Heart right ventricle (tissue), 16 donors: ENCODE measurements around the gene UHRF1. TPM values are rescaled to one million over a fixed set of nuclear protein-coding genes. Genes with fewer than 3 reads are reported as not detected.
"Not testable (repeated sequence)": the region's sequence is repeated elsewhere in the genome, so short reads cannot be mapped to it uniquely, and the experiment has no call there.

ENCODE experiments used
- ATAC-seq, 8 donors: fragments of 200-7000 bp; cut with Tn5 transposase; one replicate each; pipeline ENCODE4 v1.9.1; 2020; ENCODE audit warnings: mild to moderate bottlenecking in 8 of 8, moderate library complexity in 8 of 8, moderate number of reproducible peaks in 1 of 8
- DNase-seq, 2 donors: peaks; one replicate each; pipeline ENCODE4 v3.0.0-alpha.2; 2020
- H3K27ac ChIP-seq, 10 donors: fragments of 200-600 bp; sonication (generic) in 2 of 10; one replicate each; pipeline versions ENCODE4 v1.5.0 to v1.8.0; 2020 to 2022; ENCODE audit warnings: mild to moderate bottlenecking in 3 of 10
- H3K27me3 ChIP-seq, 7 donors: fragments of 200-600 bp; one replicate each; pipeline ENCODE4 v1.8.0; 2021 to 2022; ENCODE audit warnings: mild to moderate bottlenecking in 2 of 7
- H3K36me3 ChIP-seq, 9 donors: fragments of 200-600 bp; sonication (generic) in 1 of 9; one replicate each; pipeline versions ENCODE4 v1.5.0 to v1.8.0; 2020 to 2022; ENCODE audit warnings: mild to moderate bottlenecking in 2 of 9
- H3K4me1 ChIP-seq, 9 donors: fragments of 200-600 bp; sonication (generic) in 1 of 9; one replicate each; pipeline versions ENCODE4 v1.5.0 to v1.8.0; 2020 to 2022; ENCODE audit warnings: mild to moderate bottlenecking in 4 of 9
- H3K4me3 ChIP-seq, 10 donors: fragments of 200-600 bp; sonication (generic) in 2 of 10; one replicate each; pipeline versions ENCODE4 v1.5.0 to v1.8.0; 2020 to 2022; ENCODE audit warnings: mild to moderate bottlenecking in 7 of 10, moderate library complexity in 2 of 10
- H3K9me3 ChIP-seq, 11 donors: fragments of 200-600 bp in 10 of 11; sonication (generic) in 2 of 11; one replicate each; pipeline versions ENCODE4 v1.5.0 to v1.8.0; 2013 to 2022; ENCODE audit warnings: mild to moderate bottlenecking in 2 of 11, control low read depth in 1 of 11, moderate library complexity in 1 of 11
- CTCF ChIP-seq, 9 donors: fragments of 200-600 bp; sonication (generic) in 2 of 9; IDR thresholded peaks; one replicate each; pipeline versions ENCODE4 v1.5.0 to v1.8.0; 2021 to 2022; ENCODE audit warnings: antibody characterized with exemption in 9 of 9, mild to moderate bottlenecking in 5 of 9, moderate library complexity in 1 of 9
- WGBS, 2 donors: extraction: QIAGEN DNeasy Blood & Tissue Kit; methylation state at CpG; one replicate each; pipeline ENCODE4 v1.1.7; 2013; ENCODE audit warnings: inconsistent platforms in 1 of 2; 5-methylcytosine and 5-hydroxymethylcytosine counted together
- intact Hi-C, 10 donors: fragments of 100-400 bp; cut with DNase I; formaldehyde crosslinking; loops; one replicate each; pipeline versions ENCODE4 v1.11.1 to v1.14.2; 2022
- polyA plus RNA-seq, 2 donors: library from polyadenylated mRNA; stranded (reverse); fragments of 200-250 nt; gene quantifications; one replicate each; pipeline ENCODE4 v1.2.3, GENCODE V29; 2013
- total RNA-seq, 10 donors: library from RNA; stranded (reverse); fragmentation: NEBNext Ultra II Directional in 3 of 10; extraction: Animal tissue kit (Norgen Biotek cat#: 25700) in 3 of 10; gene quantifications; one replicate each; pipeline versions ENCODE4 v1.2.1 to v1.2.4, GENCODE V29; 2021 to 2023
- donor health status: Arrhythmogenic right ventricular cardiomyopathy.
- donor health status: ischemic (EF 13 %, LVEDD 7.1; RV severe dilation, severe dysfunction).
- donor health status: healthy with polysubstance abuse.
- donor health status: DM: no; HTN: yes; CAD: no.
- donor health status: DM: no; HTN: no; CAD: no.
- donor health status: ischemic (EF 25% LVEDD 6.9; RV normal size, moderate dysfunction).
- donor health status: ischemic (EF 25% LVEDD 5.7; RV mildly dilated, moderate dysfunction).
- donor health status: healthy.
- donor health status: DM: yes; HTN: yes; CAD: no.
- donor health status: Ischemic cardiomyopathy.
- donor health status: ischemic (EF 35%, LVEDD 5.7; RV mildly dilated, moderate dysfunction).
- donor health status: nonischemic (EF 11% LVEDD 7.7; RV severe dilation, severe dysfunction).
- donor health status: DM: yes; HTN: yes; CAD: no.
- donor health status: PGD.
- donor health status: ischemic (EF 29% LVEDD 5.4; RV normal size, mild dysfunction).
- donor health status: nonischemic (EF 23%, LVEDD 6.1; RV moderate dilation, normal function).

The UHRF1 gene
- total and polyA plus RNA-seq, 12 donors, result 0.35 to 6.2 (median 0.75) TPM

GRCh38 chr19:4878491-4878968, 30.8 kb upstream of the UHRF1 start:
- ATAC-seq (peak; percentile 39 to 93 (median 58)), DNase-seq (peak in 1 of 2 donors; percentile 23)
- WGBS, 2 donors, result 34 to 50% methylated on average over 23 of the region's 23 CpGs

GRCh38 chr19:4879041-4879440, 30.3 kb upstream of the UHRF1 start:
- ATAC-seq (no peak), DNase-seq (no peak)
- H3K36me3 ChIP-seq, result no peaks in the 10 kb centered on the region
- 93 to 98% methylated on average over 11 of the region's 11 CpGs for WGBS, 2 donors
- peaks cover 0 to 12% (median 8%) of the 10 kb centered on the region in 7 donors for H3K27me3 ChIP-seq
- TF ChIP-seq CTCF (IDR thresholded peaks at IDR 0.05), result no peak
- no peak overlapping the region for H3K4me3 ChIP-seq
- no peaks in the 10 kb centered on the region for H3K9me3 ChIP-seq
- peaks cover 0 to 13% (median 6%) of the 10 kb centered on the region in 9 donors for H3K4me1 ChIP-seq
- H3K27ac ChIP-seq, result peak overlapping the region in 6 of 10 donors; percentile 66 to 76 (median 70)
- intact Hi-C loops, result loop anchor here in 1 of 10 donors (2.0 kb wide), 1 partner anchor 152 kb away; no protein-coding TSS in a partner anchor

More at GRCh38 chr19:4878491-4878968, 30.8 kb upstream of the UHRF1 start:
- peak overlapping the region; percentile 53 to 76 (median 70) for H3K27ac ChIP-seq
- H3K27me3 ChIP-seq, result peaks cover 0 to 12% (median 8%) of the 10 kb centered on the region in 7 donors
- H3K4me1 ChIP-seq, result peaks cover 0 to 13% (median 6%) of the 10 kb centered on the region in 9 donors
- no peak overlapping the region for H3K4me3 ChIP-seq
- no peak for TF ChIP-seq CTCF (IDR thresholded peaks at IDR 0.05)
- intact Hi-C loops, result loop anchor here in 1 of 10 donors (2.0 kb wide), 1 partner anchor 152 kb away; no protein-coding TSS in a partner anchor
- no peaks in the 10 kb centered on the region for H3K36me3 ChIP-seq
- no peaks in the 10 kb centered on the region for H3K9me3 ChIP-seq

GRCh38 chr19:4882874-4883273, 26.4 kb upstream of the UHRF1 start:
- DNase-seq, intact Hi-C loops, H3K4me1 ChIP-seq, H3K27ac ChIP-seq, H3K36me3 ChIP-seq, H3K9me3 ChIP-seq, H3K4me3 ChIP-seq, ATAC-seq: not testable (repeated sequence)
- WGBS, 2 donors, result 80 to 90% methylated on average over 6 of the region's 6 CpGs
- H3K27me3 ChIP-seq, result peaks cover 0 to 12% (median 6%) of the 10 kb centered on the region in 7 donors

- H3K27ac ChIP-seq, DNase-seq, H3K4me1 ChIP-seq, H3K4me3 ChIP-seq, ATAC-seq, H3K27me3 ChIP-seq, intact Hi-C loops, H3K9me3 ChIP-seq, H3K36me3 ChIP-seq: not testable (repeated sequence)
- 97% methylated on average over 2 to 5 of the region's 6 CpGs for WGBS, 2 donors
These were observed 24.3 kb upstream of the UHRF1 start for GRCh38 chr19:4884993-4885392.

- H3K4me3 ChIP-seq, H3K9me3 ChIP-seq, H3K4me1 ChIP-seq, H3K27me3 ChIP-seq, ATAC-seq, DNase-seq, intact Hi-C loops, H3K27ac ChIP-seq, H3K36me3 ChIP-seq: not testable (repeated sequence)
- 68 to 82% methylated on average over 5 to 6 of the region's 6 CpGs for WGBS, 2 donors
These were observed 21.5 kb upstream of the UHRF1 start for GRCh38 chr19:4887803-4888202.
